OCI-LY1 (cell line): ENCODE results near the gene CWC25.

Source experiments
- H2AFZ ChIP-seq: fragments of 200-600 bp; sonication (generic), shearing (Covaris generic); 2 replicates; pipeline ENCODE4 v1.6.0; 2014; ENCODE audit warnings: antibody characterized with exemption, mild to moderate bottlenecking, low read length
- H3F3A ChIP-seq: fragments of 200-600 bp; sonication (generic), shearing (Covaris generic); 2 replicates; pipeline ENCODE4 v1.6.0; 2014; ENCODE audit warnings: mild to moderate bottlenecking, antibody characterized with exemption, low read length, moderate library complexity; ENCODE audit not compliant: insufficient read depth
- H3K27ac ChIP-seq: fragments of 200-600 bp; sonication (generic); 2 replicates; pipeline ENCODE4 v1.5.1; 2014; ENCODE audit warnings: low read length, mixed run types, mild to moderate bottlenecking, low read depth; ENCODE audit not compliant: poor library complexity, severe bottlenecking
- H3K27me3 ChIP-seq: fragments of 200-600 bp; sonication (generic); 2 replicates; pipeline ENCODE4 v1.6.0; 2014; ENCODE audit warnings: antibody characterized with exemption, mild to moderate bottlenecking, low read length, moderate library complexity; ENCODE audit not compliant: insufficient read depth
- H3K36me3 ChIP-seq: fragments of 200-600 bp; sonication (generic); 2 replicates; pipeline ENCODE4 v1.6.1; 2014; ENCODE audit warnings: mild to moderate bottlenecking, antibody characterized with exemption, low read length, moderate library complexity, mixed read lengths; ENCODE audit not compliant: insufficient read depth
- H3K4me1 ChIP-seq: fragments of 200-600 bp; sonication (generic); 2 replicates; pipeline ENCODE4 v1.5.1; 2014; ENCODE audit warnings: mild to moderate bottlenecking, low read length, moderate library complexity; ENCODE audit not compliant: insufficient read depth, severe bottlenecking
- H3K4me2 ChIP-seq: fragments of 200-600 bp; sonication (generic), shearing (Covaris generic); 2 replicates; pipeline ENCODE4 v1.6.1; 2014; ENCODE audit warnings: low read length
- H3K4me3 ChIP-seq: fragments of 200-600 bp; sonication (generic); 2 replicates; pipeline ENCODE4 v1.5.1; 2014; ENCODE audit warnings: low read length, low read depth, mild to moderate bottlenecking, mixed read lengths; ENCODE audit not compliant: poor library complexity, severe bottlenecking
- H3K79me2 ChIP-seq: fragments of 200-600 bp; shearing (Covaris generic); 2 replicates; pipeline ENCODE4 v1.6.1; 2016; ENCODE audit warnings: mixed run types, low read length, mixed read lengths; ENCODE audit not compliant: insufficient read depth
- H3K9ac ChIP-seq: fragments of 200-600 bp; sonication (generic), shearing (Covaris generic); 2 replicates; pipeline ENCODE4 v1.6.1; 2014; ENCODE audit warnings: mild to moderate bottlenecking, low read length, mixed read lengths
- H3K9me2 ChIP-seq: fragments of 200-600 bp; sonication (generic), shearing (Covaris generic); 2 replicates; pipeline ENCODE4 v1.6.1; 2014; ENCODE audit warnings: low read depth, mild to moderate bottlenecking, low read length, mixed read lengths
- H3K9me3 ChIP-seq: fragments of 200-600 bp; shearing (Covaris generic); 2 replicates; pipeline ENCODE4 v1.6.1; 2014; ENCODE audit warnings: low read length, mixed read lengths
- H4K20me1 ChIP-seq: fragments of 200-600 bp; sonication (generic), shearing (Covaris generic); 2 replicates; pipeline ENCODE4 v1.6.0; 2016; ENCODE audit warnings: mild to moderate bottlenecking, low read length; ENCODE audit not compliant: insufficient read depth
- EZH2 ChIP-seq: fragments of 200-600 bp; sonication (generic), shearing (Covaris generic); IDR thresholded peaks from 2 replicates; pipeline ENCODE4 v1.8.0; 2017; ENCODE audit warnings: borderline replicate concordance, mixed run types, mild to moderate bottlenecking, antibody characterized with exemption, low read length, moderate library complexity, mixed read lengths
- TF ChIP-seq, protein P1 (sequence below): fragments of 200-600 bp; sonication (generic), shearing (Covaris generic); IDR thresholded peaks from 2 replicates; pipeline ENCODE4 v1.5.1; 2017; ENCODE audit warnings: mild to moderate bottlenecking, antibody characterized with exemption, low read length, moderate library complexity, mixed read lengths

The CWC25 gene

GRCh38 chr17:38800237-38800760, 24.8 kb downstream of the CWC25 start:
- H3K4me3 ChIP-seq, result peak overlapping the region; percentile 84
- H4K20me1 ChIP-seq, result no peaks in the 10 kb centered on the region
- no peaks in the 10 kb centered on the region for H3K79me2 ChIP-seq
- no peak for TF ChIP-seq EZH2
- TF ChIP-seq, protein P1, sequence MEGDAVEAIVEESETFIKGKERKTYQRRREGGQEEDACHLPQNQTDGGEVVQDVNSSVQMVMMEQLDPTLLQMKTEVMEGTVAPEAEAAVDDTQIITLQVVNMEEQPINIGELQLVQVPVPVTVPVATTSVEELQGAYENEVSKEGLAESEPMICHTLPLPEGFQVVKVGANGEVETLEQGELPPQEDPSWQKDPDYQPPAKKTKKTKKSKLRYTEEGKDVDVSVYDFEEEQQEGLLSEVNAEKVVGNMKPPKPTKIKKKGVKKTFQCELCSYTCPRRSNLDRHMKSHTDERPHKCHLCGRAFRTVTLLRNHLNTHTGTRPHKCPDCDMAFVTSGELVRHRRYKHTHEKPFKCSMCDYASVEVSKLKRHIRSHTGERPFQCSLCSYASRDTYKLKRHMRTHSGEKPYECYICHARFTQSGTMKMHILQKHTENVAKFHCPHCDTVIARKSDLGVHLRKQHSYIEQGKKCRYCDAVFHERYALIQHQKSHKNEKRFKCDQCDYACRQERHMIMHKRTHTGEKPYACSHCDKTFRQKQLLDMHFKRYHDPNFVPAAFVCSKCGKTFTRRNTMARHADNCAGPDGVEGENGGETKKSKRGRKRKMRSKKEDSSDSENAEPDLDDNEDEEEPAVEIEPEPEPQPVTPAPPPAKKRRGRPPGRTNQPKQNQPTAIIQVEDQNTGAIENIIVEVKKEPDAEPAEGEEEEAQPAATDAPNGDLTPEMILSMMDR, result no peak
- no peaks in the 10 kb centered on the region for H3F3A ChIP-seq
- H3K9me2 ChIP-seq, result no peaks in the 10 kb centered on the region
- H3K4me1 ChIP-seq, result peaks cover 28% of the 10 kb centered on the region
- H2AFZ ChIP-seq, result no peak overlapping the region
- no peak overlapping the region for H3K27ac ChIP-seq
- H3K9me3 ChIP-seq, result no peaks in the 10 kb centered on the region
- peak overlapping the region; percentile 67 for H3K4me2 ChIP-seq
- H3K27me3 ChIP-seq, result no peaks in the 10 kb centered on the region
- H3K9ac ChIP-seq, result peak overlapping the region; percentile 82
- H3K36me3 ChIP-seq, result peaks cover 38% of the 10 kb centered on the region

DNA sequence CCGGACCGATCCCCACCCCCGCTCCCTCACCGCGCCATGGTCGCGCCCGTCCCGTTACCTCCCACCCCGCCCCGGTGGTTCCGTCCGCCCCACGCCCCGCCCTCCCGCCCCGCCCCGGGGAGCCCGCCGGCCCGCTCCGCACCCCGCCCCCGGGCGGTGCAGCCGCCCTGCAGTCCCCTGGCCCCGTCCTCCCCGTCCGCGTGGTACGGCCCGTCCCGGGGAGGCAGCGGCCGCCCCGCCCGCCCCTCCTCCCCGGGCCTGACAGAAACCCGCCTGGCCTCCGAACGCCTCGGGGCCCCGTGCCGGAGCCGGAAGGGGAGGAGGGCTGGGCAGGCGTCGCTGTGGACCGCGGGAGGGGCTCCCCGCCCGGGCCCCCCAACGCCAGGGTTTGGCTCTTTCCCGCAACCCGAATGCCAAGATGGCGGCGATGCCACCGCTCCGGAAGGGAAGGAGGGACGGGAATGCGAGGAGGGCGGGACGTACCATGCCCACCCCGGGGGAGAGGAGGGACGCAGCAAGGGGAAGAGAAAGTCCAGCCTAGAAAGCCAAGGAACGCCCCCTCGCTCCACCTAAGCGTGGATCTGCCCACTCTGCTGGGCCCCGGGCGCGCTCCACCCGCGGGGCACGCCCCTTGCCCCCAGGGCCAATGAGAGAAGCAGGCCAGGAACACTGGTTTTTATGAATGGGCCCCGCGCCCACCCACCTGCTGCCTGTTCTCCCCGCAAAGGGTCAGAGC, 25.5 kb downstream of the CWC25 start, which contains the start of gene PIP4K2B:
TSS of gene PIP4K2B (minus strand) at position 56 of the 736 bp plus-strand sequence. CDS start 132 bp downstream, outside the sequence.
- Histone ChIP-seq H3F3A (no peaks in the 10 kb centered on the region), H3K9me3 (no peaks in the 10 kb centered on the region), H3K36me3 (peaks cover 34% of the 10 kb centered on the region), H3K4me1 (peaks cover 28% of the 10 kb centered on the region), H2AFZ (no peak within 1 kb of the TSS), H3K9me2 (no peaks in the 10 kb centered on the region), H3K4me3 (peak within 1 kb of the TSS; percentile 84), H3K4me2 (peak within 1 kb of the TSS; percentile 97), H3K27me3 (no peaks in the 10 kb centered on the region), H4K20me1 (no peaks in the 10 kb centered on the region), H3K79me2 (no peaks in the 10 kb centered on the region), H3K9ac (peak within 1 kb of the TSS; percentile 88), H3K27ac (peak within 1 kb of the TSS; percentile 64)
- no peak for TF ChIP-seq EZH2
- TF ChIP-seq, protein P1, result no peak

- Histone ChIP-seq H3K4me1 (peaks cover 28% of the 10 kb centered on the region), H3K36me3 (peaks cover 27% of the 10 kb centered on the region), H3K9ac (peak overlapping the region; percentile 88), H3K27ac (peak overlapping the region; percentile 56), H3K27me3 (no peaks in the 10 kb centered on the region), H4K20me1 (no peaks in the 10 kb centered on the region), H3K79me2 (no peaks in the 10 kb centered on the region), H3K9me3 (no peaks in the 10 kb centered on the region), H3K4me2 (peak overlapping the region; percentile 97), H2AFZ (no peak overlapping the region), H3K9me2 (no peaks in the 10 kb centered on the region), H3K4me3 (peak overlapping the region; percentile 84), H3F3A (no peaks in the 10 kb centered on the region)
- no peak for TF ChIP-seq EZH2
- TF ChIP-seq, protein P1, result no peak
These were observed 26.3 kb downstream of the CWC25 start for GRCh38 chr17:38798614-38799500.
